HCT116 (cell line): ENCODE data around the gene LRIT2. TPM values are rescaled to one million over a fixed set of nuclear protein-coding genes. Genes with fewer than 3 reads are reported as not detected.

Source experiments
- ATAC-seq: fragments of 200-7000 bp; cut with Tn5 transposase; 2 replicates; pipeline ENCODE4 v1.9.1; 2020; ENCODE audit warnings: mild to moderate bottlenecking, moderate library complexity
- BruUV-seq: library from RNA; stranded (reverse); fragments of 400-500 nt; replicated peaks from 2 replicates; lab custom pipeline; 2021; lab: Mats Ljungman, UMichigan
- CTCF ChIA-PET: fragments of 300-600 bp; sonication (Branson Sonifier 250); formaldehyde crosslinking; loops from one replicate; lab custom pipeline; 2021; ENCODE audit warnings: antibody characterized with exemption; lab: Charles Lee
- POLR2A ChIA-PET: fragments of 300-600, 350-600 bp; sonication (Branson Sonifier 250); formaldehyde crosslinking; loops from one replicate; lab custom pipeline; 2021; ENCODE audit warnings: antibody characterized with exemption; lab: Charles Lee
- RAD21 ChIA-PET, 2 experiments: fragments of 300-600 bp; sonication (Branson Sonifier 250); formaldehyde crosslinking; loops; one replicate each; lab custom pipeline; 2023; ENCODE audit warnings: low total read pairs in 2 of 2; ENCODE audit not compliant: uncharacterized antibody in 2 of 2, unreplicated experiment in 2 of 2, low non-redundant PET in 1 of 2; lab: Charles Lee
- DNase-seq: peaks from one replicate; pipeline ENCODE4 v3.0.0-alpha.2; 2010; ENCODE audit warnings: low read depth, low spot score
- H2AFZ ChIP-seq: fragments of 200-600 bp; shearing (Covaris generic), sonication (generic); 2 replicates; pipeline ENCODE4 v1.6.1; 2017; ENCODE audit warnings: low read depth, mixed run types, mixed read lengths, antibody characterized with exemption, low read length; ENCODE audit not compliant: poor library complexity, severe bottlenecking
- H3K27ac ChIP-seq: 2 replicates; pipeline ENCODE4 v1.5.1; 2012; ENCODE audit warnings: low read depth, low read length
- H3K27me3 ChIP-seq: fragments of 200-600 bp; sonication (generic); 2 replicates; pipeline ENCODE4 v1.6.1; 2016; ENCODE audit warnings: mixed run types, low read length, mixed read lengths; ENCODE audit not compliant: insufficient read depth
- H3K36me3 ChIP-seq, 2 experiments: fragments of 200-500 bp in 1 of 2; fragments of 200-600 bp in 1 of 2; sonication (Bioruptor generic) in 1 of 2; sonication (generic) in 1 of 2; 2 replicates each; pipeline versions ENCODE4 v1.5.1 to v1.6.1; 2014 to 2016; ENCODE audit warnings: low read length in 2 of 2, inconsistent platforms in 1 of 2, mixed read lengths in 1 of 2, mixed run types in 1 of 2; ENCODE audit not compliant: insufficient read depth in 2 of 2, control insufficient read depth in 1 of 2
- H3K4me1 ChIP-seq, 2 experiments: fragments of 200-600 bp in 1 of 2; sonication (generic) in 1 of 2; 2 replicates each; pipeline versions ENCODE4 v1.5.1 to v1.6.1; 2012 to 2017; ENCODE audit warnings: low read length in 2 of 2, inconsistent platforms in 1 of 2, mild to moderate bottlenecking in 1 of 2, mixed read lengths in 1 of 2, mixed run types in 1 of 2, moderate library complexity in 1 of 2; ENCODE audit not compliant: insufficient read depth in 2 of 2, control insufficient read depth in 1 of 2
- H3K4me2 ChIP-seq: fragments of 200-600 bp; sonication (generic); 2 replicates; pipeline ENCODE4 v1.6.1; 2017; ENCODE audit warnings: mixed run types, low read length, mixed read lengths
- H3K4me3 ChIP-seq, 2 experiments: fragments of 200-600 bp in 1 of 2; sonication (generic) in 1 of 2; replicated peaks in 1 of 2; 2 replicates each; pipeline ENCODE4 v1.5.1; 2011 to 2016; ENCODE audit warnings: low read length in 2 of 2, control low read depth in 1 of 2, low read depth in 1 of 2, mild to moderate bottlenecking in 1 of 2, mixed read lengths in 1 of 2, mixed run types in 1 of 2
- H3K79me2 ChIP-seq: fragments of 200-600 bp; sonication (generic); 2 replicates; pipeline ENCODE4 v1.6.1; 2017; ENCODE audit warnings: mild to moderate bottlenecking, mixed run types, low read length, moderate library complexity, mixed read lengths; ENCODE audit not compliant: insufficient read depth
- H3K9ac ChIP-seq: fragments of 200-600 bp; sonication (generic); 2 replicates; pipeline ENCODE4 v1.6.1; 2016; ENCODE audit warnings: low read length, mixed read lengths
- H3K9me2 ChIP-seq: fragments of 200-600 bp; sonication (generic), shearing (Covaris generic); 2 replicates; pipeline ENCODE4 v1.6.1; 2017; ENCODE audit warnings: mixed run types, mild to moderate bottlenecking, moderate library complexity; ENCODE audit not compliant: insufficient read depth
- H3K9me3 ChIP-seq, 2 experiments: fragments of 200-500 bp in 1 of 2; fragments of 200-600 bp in 1 of 2; sonication (Bioruptor generic) in 1 of 2; sonication (generic) in 1 of 2; 2 replicates each; pipeline ENCODE4 v1.6.1; 2014 to 2017; ENCODE audit warnings: low read length in 2 of 2, mixed read lengths in 2 of 2, inconsistent platforms in 1 of 2, low read depth in 1 of 2, mild to moderate bottlenecking in 1 of 2, mixed run types in 1 of 2, moderate library complexity in 1 of 2; ENCODE audit not compliant: control insufficient read depth in 1 of 2, insufficient read depth in 1 of 2
- H4K20me1 ChIP-seq: fragments of 200-600 bp; sonication (generic), shearing (Covaris generic); 2 replicates; pipeline ENCODE4 v1.6.1; 2017; ENCODE audit warnings: mixed run types, mild to moderate bottlenecking, moderate library complexity; ENCODE audit not compliant: insufficient read depth
- EGR1 ChIP-seq: IDR thresholded peaks from 2 replicates; pipeline ENCODE4 v1.6.1; 2012; ENCODE audit warnings: low read depth
- POLR2AphosphoS5 ChIP-seq: IDR thresholded peaks from 2 replicates; pipeline ENCODE4 v1.6.1; 2011; ENCODE audit warnings: mild to moderate bottlenecking, low read depth, low read length, moderate library complexity
- SIN3A ChIP-seq: IDR thresholded peaks from 2 replicates; pipeline ENCODE4 v1.6.1; 2012; ENCODE audit warnings: low read depth
- YY1 ChIP-seq: IDR thresholded peaks from 2 replicates; pipeline ENCODE4 v1.6.1; 2011; ENCODE audit warnings: low read length, low read depth, moderate library complexity, mild to moderate bottlenecking; ENCODE audit not compliant: insufficient replicate concordance; ENCODE audit errors: extremely low read depth
- ZFX ChIP-seq: fragments of 450-650 bp; IDR thresholded peaks from 2 replicates; pipeline ENCODE4 v1.6.1; 2017
- ZNF274 ChIP-seq: fragments of 200-500 bp; sonication (Bioruptor generic); IDR thresholded peaks from 2 replicates; pipeline ENCODE4 v1.6.1; 2014; ENCODE audit warnings: mild to moderate bottlenecking, low read depth, low read length, inconsistent platforms
- intact Hi-C: fragments of 100-400 bp; cut with micrococcal nuclease; formaldehyde crosslinking; loops from 2 replicates; pipeline ENCODE4 v1.10.0; 2022
- total RNA-seq: library from RNA; stranded (reverse); gene quantifications from one replicate; pipeline ENCODE4 v1.2.1, GENCODE V29; 2021; ENCODE audit not compliant: unreplicated experiment
- TF ChIP-seq, protein P1 (sequence below): IDR thresholded peaks from 2 replicates; pipeline ENCODE4 v1.6.1; 2011; ENCODE audit warnings: mild to moderate bottlenecking, low read length, moderate library complexity; ENCODE audit not compliant: insufficient replicate concordance; ENCODE audit errors: extremely low read depth
- TF ChIP-seq, protein P2 (sequence below): IDR thresholded peaks from 2 replicates; pipeline ENCODE4 v1.6.1; 2012

The LRIT2 gene
- total RNA-seq, 1 experiment from 2014 or later: not detected

DNA sequence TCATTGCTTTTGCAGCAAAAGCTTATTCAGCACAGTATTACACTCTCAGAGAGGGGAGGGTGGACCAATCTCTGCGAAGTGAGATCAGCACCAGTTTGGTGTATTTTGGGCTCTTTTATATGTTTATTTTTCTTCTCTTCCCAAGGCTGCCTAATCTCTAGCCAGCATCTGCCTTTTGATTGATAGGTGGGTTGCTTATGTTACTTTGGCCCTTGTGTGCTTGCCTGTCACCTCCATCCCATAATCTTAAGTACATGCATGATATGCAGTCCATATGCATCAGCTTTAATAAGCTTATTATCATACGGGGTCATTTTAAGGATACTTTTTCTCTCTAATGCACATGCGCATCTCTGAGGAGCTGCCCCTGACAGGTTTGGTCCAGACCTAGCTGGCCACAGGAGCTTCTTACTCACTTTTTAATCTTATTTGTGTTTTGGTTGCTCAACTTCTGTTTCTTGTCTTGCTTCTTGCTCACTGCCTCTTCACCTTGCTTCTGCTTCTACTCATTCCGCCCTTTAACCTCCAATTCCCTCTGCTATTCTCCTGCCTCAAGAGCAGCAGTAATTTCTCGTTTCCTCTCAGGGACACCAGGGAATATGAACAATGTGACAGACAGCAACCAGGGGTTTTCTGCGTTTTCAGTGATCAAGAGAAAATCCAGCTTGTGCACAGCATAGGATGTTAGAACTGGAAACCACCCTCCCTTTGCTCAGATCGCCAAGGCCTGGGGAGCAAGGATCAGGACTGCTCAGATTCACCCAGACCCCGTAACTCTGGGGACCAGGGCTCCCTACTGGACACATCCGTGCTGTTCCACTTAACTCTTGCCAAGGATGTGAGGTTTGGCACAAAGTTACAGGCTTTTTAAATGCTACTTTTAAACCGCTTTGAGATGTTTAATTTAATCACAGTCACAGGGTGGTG, 29.5 kb upstream of the LRIT2 start:
- intact Hi-C loops: no loop called here
- Histone ChIP-seq H2AFZ (no peak overlapping the region), H3K9me3 (no peaks in the 10 kb centered on the region), H3K9ac (no peak overlapping the region), H4K20me1 (no peaks in the 10 kb centered on the region), H3K9me2 (no peaks in the 10 kb centered on the region), H3K4me2 (no peak overlapping the region), H3K79me2 (no peaks in the 10 kb centered on the region), H3K36me3 (no peaks in the 10 kb centered on the region), H3K4me3 (no peak overlapping the region), H3K27me3 (no peaks in the 10 kb centered on the region), H3K27ac (no peak overlapping the region), H3K4me1 (peaks cover 0 to 9% of the 10 kb centered on the region in 2 experiments; a peak in 2 of 4 replicates)
- DNase-seq (no peak), ATAC-seq (no peak)
- RAD21 ChIA-PET: no interaction called here
- CTCF ChIA-PET: no interaction called here
- no TSS peak for BruUV-seq
- POLR2A ChIA-PET: no interaction called here
- TF ChIP-seq ZNF274: no peak
- TF ChIP-seq SIN3A: no peak
- TF ChIP-seq ZFX: no peak
- no peak for TF ChIP-seq YY1
- TF ChIP-seq, protein P1, sequence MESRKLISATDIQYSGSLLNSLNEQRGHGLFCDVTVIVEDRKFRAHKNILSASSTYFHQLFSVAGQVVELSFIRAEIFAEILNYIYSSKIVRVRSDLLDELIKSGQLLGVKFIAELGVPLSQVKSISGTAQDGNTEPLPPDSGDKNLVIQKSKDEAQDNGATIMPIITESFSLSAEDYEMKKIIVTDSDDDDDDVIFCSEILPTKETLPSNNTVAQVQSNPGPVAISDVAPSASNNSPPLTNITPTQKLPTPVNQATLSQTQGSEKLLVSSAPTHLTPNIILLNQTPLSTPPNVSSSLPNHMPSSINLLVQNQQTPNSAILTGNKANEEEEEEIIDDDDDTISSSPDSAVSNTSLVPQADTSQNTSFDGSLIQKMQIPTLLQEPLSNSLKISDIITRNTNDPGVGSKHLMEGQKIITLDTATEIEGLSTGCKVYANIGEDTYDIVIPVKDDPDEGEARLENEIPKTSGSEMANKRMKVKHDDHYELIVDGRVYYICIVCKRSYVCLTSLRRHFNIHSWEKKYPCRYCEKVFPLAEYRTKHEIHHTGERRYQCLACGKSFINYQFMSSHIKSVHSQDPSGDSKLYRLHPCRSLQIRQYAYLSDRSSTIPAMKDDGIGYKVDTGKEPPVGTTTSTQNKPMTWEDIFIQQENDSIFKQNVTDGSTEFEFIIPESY: no peak

DNA sequence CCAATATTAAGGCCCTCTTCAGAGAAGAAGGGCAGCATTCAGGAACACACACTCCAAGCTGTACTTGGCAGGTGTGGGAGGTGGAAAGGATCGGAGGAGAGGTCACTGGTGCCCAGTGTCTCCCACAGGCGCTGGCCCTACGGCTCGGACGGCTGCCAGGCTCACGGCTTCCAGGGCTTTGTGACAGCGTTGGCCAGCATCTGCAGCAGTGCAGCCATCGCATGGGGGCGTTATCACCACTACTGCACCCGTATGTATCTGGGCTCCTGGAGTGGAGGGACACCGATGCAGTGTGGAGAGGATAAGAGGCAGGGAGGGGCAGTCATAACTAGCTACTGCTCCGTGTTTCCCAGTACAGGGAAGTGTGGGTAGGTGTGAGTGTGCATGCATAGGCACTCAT, 23.4 kb upstream of the LRIT2 start:
- no peak for DNase-seq
- no peaks in the 10 kb centered on the region for H3K36me3 ChIP-seq
- RAD21 ChIA-PET: no interaction called here
- BruUV-seq: no TSS peak
- H4K20me1 ChIP-seq: no peaks in the 10 kb centered on the region
- no peaks in the 10 kb centered on the region for H3K79me2 ChIP-seq
- CTCF ChIA-PET: no interaction called here
- intact Hi-C loops: no loop called here
- H3K9me3 ChIP-seq: no peaks in the 10 kb centered on the region
- POLR2A ChIA-PET: no interaction called here
- peaks cover 6% of the 10 kb centered on the region; the same call in 1 of the 2 replicates for H3K27me3 ChIP-seq
- no peak overlapping the region for H3K4me2 ChIP-seq
- no peak for ATAC-seq
- no peak overlapping the region for H3K4me3 ChIP-seq
- no peaks in the 10 kb centered on the region for H3K4me1 ChIP-seq
- H3K9me2 ChIP-seq: no peaks in the 10 kb centered on the region
- H3K27ac ChIP-seq: no peak overlapping the region
- TF ChIP-seq POLR2AphosphoS5 (no peak), EGR1 (no peak), SIN3A (no peak)
- TF ChIP-seq, protein P2, sequence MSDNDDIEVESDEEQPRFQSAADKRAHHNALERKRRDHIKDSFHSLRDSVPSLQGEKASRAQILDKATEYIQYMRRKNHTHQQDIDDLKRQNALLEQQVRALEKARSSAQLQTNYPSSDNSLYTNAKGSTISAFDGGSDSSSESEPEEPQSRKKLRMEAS: no peak
- TF ChIP-seq, all 23 proteins: peak for 0
- Histone ChIP-seq H3K9ac (no peak overlapping the region), H2AFZ (no peak overlapping the region)
